CD4-positive, alpha-beta T cell treated with Interferon gamma for 1 hour (primary cell): Measurements from ENCODE around the gene ANKRD63.

Source experiments
- DNase-seq: peaks from one replicate; pipeline ENCODE4 v3.0.0-alpha.2; 2020

The ANKRD63 gene

GRCh38 chr15:40279437-40280141 lies 3.3 kb downstream of the ANKRD63 start:
- peak; percentile 47 for DNase-seq

DNA sequence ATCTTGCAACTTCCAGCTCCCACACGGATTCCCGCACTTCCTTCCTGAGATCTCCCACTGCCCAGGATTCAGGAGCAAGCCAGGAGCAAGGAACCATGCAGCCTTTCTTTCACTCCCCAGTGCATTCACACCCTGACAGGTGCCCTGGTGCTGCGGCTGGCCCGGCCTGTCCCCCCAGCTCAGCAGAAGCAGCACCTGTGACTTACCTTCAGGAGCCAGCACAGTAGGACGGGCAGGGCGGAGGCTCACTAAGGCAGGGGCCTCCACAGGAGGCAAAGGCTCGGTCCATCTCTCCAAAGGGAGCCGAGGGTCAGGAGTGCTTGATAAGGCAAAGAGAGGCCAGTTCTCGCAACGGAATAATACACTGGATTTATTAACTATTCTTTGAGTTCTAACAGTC lies 4.8 kb downstream of the ANKRD63 start:
- no peak for DNase-seq

GRCh38 chr15:40277471-40277870 lies 5.4 kb downstream of the ANKRD63 start:
- DNase-seq, result peak; percentile 8

- no peak for DNase-seq
These were observed 5.9 kb downstream of the ANKRD63 start for GRCh38 chr15:40276927-40277326.

GRCh38 chr15:40275954-40276353 lies 6.9 kb downstream of the ANKRD63 start:
- no peak for DNase-seq

GRCh38 chr15:40275523-40275922 lies 7.3 kb downstream of the ANKRD63 start:
- DNase-seq, result no peak

DNA sequence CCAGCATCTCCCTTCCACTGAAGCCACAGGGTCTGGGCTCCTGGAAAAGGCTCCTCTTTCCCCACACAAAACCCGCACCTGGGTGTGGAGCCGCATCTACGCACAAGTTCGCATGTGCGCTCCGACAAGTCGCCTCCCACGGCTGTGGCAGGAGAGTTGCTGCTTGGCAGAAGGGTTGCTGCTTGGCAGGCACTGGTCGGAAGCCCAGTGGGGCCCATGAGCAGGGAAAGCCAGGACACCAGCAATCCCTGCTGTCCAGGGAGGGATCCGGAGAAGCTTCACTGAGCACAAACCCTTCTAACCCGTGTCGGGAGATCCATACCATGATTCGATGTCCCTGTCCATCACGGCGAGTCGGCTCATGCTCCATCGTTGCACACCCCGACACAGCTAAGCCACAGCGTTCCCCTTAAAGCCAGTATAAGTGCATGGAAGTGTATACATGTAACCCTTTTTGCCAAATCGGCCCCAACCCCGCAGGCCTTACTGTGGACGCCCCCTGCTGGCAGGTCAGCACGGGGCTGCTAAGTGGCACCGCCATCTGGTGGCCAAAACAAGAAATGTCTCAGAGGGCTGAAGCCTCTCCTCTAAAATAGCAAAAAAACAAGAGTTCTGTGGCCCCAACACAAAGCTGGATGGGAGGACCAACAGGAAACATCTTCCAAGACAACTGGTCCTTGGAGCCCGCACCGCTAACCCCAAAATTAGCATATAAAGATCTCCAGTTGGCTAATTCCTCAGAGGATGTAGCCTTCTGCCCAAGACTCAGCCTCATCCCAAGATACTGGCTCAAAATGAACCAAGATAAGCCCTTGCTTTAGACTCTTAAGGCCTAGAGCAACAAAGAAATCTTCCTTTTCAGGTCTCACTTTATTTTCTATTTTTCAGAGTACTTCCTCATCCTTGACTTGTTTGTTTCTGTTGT lies 8.3 kb downstream of the ANKRD63 start:
- peak; percentile 81 for DNase-seq

DNA sequence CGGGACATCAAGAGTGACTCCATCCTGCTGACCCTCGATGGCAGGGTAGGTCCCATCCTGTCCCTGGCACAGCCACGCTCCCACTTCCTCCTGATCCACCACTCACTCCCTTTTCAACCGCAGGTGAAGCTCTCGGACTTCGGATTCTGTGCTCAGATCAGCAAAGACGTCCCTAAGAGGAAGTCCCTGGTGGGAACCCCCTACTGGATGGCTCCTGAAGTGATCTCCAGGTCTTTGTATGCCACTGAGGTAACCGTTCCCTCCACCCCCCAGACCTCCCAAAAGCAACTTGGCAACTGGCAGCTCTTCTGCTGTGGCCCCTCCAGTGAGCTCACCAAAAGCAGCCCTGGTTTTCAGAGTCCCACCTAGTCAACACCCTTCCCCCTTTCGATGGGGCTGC lies 9.4 kb downstream of the ANKRD63 start:
- DNase-seq, result no peak

DNA sequence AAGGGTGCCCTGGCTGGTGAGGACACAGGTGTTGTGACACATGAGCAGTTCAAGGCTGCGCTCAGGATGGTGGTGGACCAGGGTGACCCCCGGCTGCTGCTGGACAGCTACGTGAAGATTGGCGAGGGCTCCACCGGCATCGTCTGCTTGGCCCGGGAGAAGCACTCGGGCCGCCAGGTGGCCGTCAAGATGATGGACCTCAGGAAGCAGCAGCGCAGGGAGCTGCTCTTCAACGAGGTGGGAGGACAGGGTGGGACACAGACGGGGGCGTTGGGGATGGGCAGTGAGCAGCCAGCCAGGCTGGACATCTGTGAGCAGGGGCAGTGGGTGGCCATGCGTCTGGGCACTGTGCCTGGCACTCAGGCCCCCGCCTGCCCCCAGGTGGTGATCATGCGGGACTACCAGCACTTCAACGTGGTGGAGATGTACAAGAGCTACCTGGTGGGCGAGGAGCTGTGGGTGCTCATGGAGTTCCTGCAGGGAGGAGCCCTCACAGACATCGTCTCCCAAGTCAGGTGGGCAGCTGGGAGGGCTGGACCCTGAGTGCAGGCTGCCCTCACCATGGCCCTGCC lies 10.3 kb downstream of the ANKRD63 start:
- DNase-seq, result no peak

DNA sequence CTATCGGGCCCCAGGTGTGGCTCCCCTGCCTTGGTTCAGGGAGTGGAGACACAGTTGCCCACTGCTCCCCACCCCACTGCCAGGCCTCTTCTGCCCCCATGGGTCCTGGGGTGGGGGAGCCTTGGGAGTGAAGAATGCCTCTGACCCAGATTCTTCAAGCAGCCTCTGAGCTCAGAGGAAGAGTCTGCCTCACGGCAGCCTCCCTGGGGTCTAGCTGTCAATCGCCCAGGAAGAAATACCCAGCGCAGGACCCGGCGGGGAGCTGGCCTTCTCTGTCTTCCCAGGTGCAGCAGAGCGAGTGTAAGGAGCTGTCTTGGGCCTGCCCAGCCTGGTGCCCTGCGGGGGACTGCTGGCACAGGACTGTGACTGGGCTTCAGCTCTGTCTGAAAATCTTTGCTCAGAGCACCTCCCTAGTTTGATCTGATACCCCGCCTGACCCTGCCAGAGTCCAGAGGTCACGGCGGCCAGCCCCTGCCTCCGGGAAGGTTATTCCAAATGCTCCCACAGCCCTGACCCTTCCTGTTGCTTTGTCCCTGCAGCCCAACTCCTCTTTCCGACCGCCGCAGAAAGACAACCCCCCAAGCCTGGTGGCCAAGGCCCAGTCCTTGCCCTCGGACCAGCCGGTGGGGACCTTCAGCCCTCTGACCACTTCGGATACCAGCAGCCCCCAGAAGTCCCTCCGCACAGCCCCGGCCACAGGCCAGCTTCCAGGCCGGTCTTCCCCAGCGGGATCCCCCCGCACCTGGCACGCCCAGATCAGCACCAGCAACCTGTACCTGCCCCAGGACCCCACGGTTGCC lies 11.0 kb downstream of the ANKRD63 start:
- DNase-seq, result no peak

DNA sequence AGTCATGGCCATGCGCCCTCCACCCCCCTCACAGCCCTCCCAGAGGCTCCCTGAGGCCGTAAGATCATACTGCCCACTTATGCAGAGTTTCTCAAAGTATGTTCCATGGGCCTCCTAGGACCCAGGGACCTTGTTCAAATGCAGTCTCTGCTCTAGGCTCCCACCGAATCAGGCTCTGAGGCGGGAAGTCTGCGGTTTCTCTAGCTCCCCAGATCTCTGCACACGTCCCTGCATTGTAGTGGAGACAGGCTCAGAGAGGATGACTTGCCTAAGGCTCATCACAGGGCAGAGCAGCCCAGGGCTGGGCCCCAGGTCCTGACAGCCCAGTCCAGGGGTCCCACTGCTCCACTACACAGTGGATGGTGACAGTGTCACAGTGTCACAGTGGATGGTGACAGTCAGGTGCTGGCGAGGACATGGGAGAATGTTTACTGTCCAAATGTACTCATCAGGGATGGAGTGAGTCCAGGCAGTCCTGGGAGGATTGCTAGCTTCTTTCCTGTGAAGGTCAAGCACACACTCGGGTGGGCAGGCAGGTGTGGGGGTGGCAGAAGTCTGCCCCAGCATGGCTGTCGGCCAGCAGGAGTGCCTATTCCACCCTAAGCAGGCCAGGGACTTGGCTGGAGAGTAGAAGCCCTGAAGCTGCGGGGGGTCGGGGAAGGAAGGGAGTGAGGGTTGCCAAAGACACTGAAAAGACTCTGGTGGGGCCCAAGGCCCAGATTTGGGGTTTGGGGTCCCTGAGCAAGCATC lies 12.4 kb downstream of the ANKRD63 start:
- no peak for DNase-seq

GRCh38 chr15:40269604-40270003 lies 13.3 kb downstream of the ANKRD63 start:
- DNase-seq, result no peak

- no peak for DNase-seq
These were observed 15.2 kb downstream of the ANKRD63 start for GRCh38 chr15:40267670-40268069.

DNA sequence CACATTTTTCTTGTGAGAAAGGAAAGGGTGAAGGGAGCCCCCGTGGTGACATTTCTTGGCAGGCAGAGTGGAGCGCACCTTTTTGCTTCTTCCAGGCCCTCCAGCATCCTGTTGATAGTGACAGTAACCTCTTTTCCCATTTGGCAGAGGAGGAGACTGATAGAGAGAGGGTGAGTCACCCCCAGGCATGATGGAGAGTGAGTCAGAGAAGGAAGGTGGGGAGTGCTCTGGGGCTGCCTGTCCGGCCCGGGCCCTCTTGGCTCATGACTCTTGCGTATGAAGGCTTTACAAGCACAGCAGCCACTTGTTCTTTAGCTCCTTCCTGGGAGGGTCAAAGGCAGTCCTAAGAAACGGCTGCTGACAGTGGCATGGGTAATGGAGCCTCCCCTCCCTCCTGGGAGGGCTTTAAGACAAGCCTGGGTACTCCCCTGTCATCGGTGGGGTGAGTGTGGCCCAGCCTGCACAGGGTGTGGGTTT lies 16.0 kb downstream of the ANKRD63 start:
- no peak for DNase-seq

DNA sequence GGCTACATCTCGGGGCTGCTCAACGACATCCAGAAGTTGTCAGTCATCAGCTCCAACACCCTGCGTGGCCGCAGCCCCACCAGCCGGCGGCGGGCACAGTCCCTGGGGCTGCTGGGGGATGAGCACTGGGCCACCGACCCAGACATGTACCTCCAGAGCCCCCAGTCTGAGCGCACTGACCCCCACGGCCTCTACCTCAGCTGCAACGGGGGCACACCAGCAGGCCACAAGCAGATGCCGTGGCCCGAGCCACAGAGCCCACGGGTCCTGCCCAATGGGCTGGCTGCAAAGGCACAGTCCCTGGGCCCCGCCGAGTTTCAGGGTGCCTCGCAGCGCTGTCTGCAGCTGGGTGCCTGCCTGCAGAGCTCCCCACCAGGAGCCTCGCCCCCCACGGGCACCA lies 17.0 kb downstream of the ANKRD63 start:
- no peak for DNase-seq

DNA sequence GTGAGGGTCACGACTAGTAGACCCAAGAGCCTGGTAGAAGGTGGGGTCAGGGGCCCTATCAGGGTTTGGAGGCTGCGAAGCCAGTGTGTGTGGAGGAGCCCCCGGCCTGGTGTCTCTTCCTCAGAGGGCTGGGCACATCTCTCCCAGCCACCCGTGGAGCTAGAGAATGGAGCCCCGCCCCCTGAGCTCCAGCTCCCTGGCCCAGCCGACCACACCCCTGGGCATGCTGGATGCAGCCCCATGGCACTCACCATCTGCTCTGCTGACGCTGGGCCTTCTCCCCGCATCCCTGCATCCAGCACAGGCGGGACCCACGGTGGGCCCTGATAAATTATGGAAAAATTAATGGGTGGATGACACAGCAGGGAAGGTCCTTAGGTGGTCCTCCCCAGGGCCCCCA lies 17.5 kb downstream of the ANKRD63 start:
- DNase-seq, result no peak

DNA sequence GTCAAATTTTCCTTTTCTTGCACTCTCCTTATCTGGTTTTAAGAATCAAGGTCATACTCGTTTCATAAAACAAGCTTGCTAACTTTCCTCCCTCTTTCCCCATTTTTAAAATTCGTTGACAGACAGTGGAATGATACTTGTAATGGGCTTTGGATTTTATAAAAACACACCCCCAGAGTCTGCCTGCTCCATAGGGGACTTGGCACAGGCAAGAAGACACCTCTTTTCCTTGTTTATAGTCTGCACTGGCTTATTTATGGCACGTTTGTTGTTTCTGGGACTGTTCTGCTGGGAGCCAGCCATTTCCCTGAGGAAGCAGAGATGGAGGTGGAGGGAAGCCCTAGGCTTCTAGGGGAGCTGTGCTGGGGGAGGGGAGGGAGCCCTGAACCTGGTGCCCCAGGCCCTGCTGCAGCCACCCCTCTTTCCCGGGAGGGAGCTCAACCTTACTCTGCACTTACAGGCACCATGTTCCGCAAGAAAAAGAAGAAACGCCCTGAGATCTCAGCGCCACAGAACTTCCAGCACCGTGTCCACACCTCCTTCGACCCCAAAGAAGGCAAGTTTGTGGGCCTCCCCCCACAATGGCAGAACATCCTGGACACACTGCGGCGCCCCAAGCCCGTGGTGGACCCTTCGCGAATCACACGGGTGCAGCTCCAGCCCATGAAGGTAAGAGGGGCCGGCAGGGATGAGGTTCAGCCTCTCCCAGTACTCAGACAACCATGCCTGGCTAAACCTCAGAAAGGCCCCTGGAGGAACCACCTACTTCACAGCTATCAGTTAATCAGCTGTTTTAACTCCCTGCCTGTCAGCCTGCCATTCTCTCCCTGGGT lies 18.3 kb downstream of the ANKRD63 start:
- DNase-seq, result no peak

DNA sequence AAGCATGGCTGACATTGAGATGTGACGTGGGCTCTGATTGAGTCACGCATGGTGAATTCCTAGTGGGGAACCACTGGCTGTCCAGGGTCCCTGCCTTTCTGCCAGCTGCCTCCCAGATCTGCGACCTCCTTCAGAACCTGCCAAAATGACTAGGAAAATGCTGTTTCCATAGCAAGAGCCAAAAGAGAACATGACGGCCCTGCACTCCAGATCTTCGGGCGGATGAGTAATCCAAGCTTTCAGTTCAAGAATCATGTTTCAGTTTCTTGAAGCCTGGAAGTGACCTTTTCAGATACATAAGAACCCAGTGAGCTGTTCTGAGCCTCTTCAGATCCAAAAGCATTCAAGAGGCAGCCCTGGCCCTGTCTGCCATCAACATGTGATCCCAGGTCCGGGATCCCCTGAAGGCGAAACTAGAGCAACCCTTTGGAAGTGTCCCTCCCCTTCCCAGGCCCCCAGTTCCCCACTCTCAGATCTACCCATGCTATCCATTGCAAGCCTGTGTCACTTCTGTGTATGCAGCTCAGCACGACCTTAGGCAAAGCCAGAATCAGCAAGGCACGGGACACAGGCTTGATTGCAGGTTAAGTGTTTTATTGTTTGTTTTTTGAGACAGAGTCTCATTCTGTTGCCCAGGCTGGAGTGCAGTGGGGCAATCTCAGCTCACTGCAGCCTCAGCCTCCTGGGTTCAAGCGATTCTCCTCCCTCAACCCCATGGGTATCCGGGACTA lies 19.7 kb downstream of the ANKRD63 start:
- DNase-seq, result no peak

GRCh38 chr15:40259021-40259420 lies 23.8 kb downstream of the ANKRD63 start:
- DNase-seq, result no peak

GRCh38 chr15:40258544-40258943 lies 24.3 kb downstream of the ANKRD63 start:
- no peak for DNase-seq
